ENCODE results near the gene CLASRP.

GRCh38 chr19:45023048-45023447, 15.8 kb upstream of the CLASRP start:
- TF ChIP-seq CTCF (conservative IDR thresholded peaks at IDR 0.05; ENCODE audit: low read depth, low read length) = no peak
- no peak for TF ChIP-seq EZH2phosphoT487 (IDR thresholded peaks at IDR 0.05; ENCODE audit: borderline replicate concordance, low read length)
- no peak for TF ChIP-seq EZH2 (IDR thresholded peaks at IDR 0.05; ENCODE audit: low read length, unreplicated experiment)

Data from PC-3 (cell line).